ENCODE results near the gene ARHGEF17.

Gene ARHGEF17

GRCh38 chr11:73394416-73395296 lies 86.6 kb downstream of the ARHGEF17 start:
- ATAC-seq = no peak

GRCh38 chr11:73395297-73396208 lies 87.5 kb downstream of the ARHGEF17 start:
- no peak for ATAC-seq

GRCh38 chr11:73396251-73396930 lies 88.3 kb downstream of the ARHGEF17 start:
- ATAC-seq = no peak

- ATAC-seq = no peak
These were observed 88.9 kb downstream of the ARHGEF17 start for GRCh38 chr11:73396985-73397384.

- ATAC-seq = no peak
These were observed 89.5 kb downstream of the ARHGEF17 start for GRCh38 chr11:73397468-73398131.

GRCh38 chr11:73398132-73398526 lies 90.1 kb downstream of the ARHGEF17 start:
- ATAC-seq = no peak

GRCh38 chr11:73398721-73399120 lies 90.6 kb downstream of the ARHGEF17 start:
- ATAC-seq = no peak

- ATAC-seq = no peak
These were observed 91.1 kb downstream of the ARHGEF17 start for GRCh38 chr11:73399159-73399590.

- ATAC-seq = no peak
These were observed 91.6 kb downstream of the ARHGEF17 start for GRCh38 chr11:73399636-73400035.

GRCh38 chr11:73400293-73400692 lies 92.2 kb downstream of the ARHGEF17 start:
- no peak for ATAC-seq

GRCh38 chr11:73401217-73401923 lies 93.3 kb downstream of the ARHGEF17 start:
- ATAC-seq = no peak

- no peak for ATAC-seq
These were observed 94.1 kb downstream of the ARHGEF17 start for GRCh38 chr11:73401924-73402833.

GRCh38 chr11:73402834-73403185 lies 94.7 kb downstream of the ARHGEF17 start:
- ATAC-seq = peak in 1 of 2 donors; percentile 27

GRCh38 chr11:73403541-73403940 lies 95.5 kb downstream of the ARHGEF17 start:
- ATAC-seq = no peak

- no peak for ATAC-seq
These were observed 96.0 kb downstream of the ARHGEF17 start for GRCh38 chr11:73404048-73404447.

- ATAC-seq = no peak
These were observed 96.5 kb downstream of the ARHGEF17 start for GRCh38 chr11:73404506-73405145.

- ATAC-seq = no peak
These were observed 97.1 kb downstream of the ARHGEF17 start for GRCh38 chr11:73405146-73405510.

GRCh38 chr11:73406131-73406530 lies 98.1 kb downstream of the ARHGEF17 start:
- ATAC-seq = no peak

GRCh38 chr11:73406619-73407018 lies 98.5 kb downstream of the ARHGEF17 start:
- ATAC-seq = no peak

- ATAC-seq = no peak
These were observed 101.4 kb downstream of the ARHGEF17 start for GRCh38 chr11:73409431-73409830.

Data from activated CD4-positive, CD25-positive, alpha-beta regulatory T cell treated with anti-CD3 and anti-CD28 coated beads, Interleukin-2, amount 50 U/mL, for 24 hours (primary cell).